Testis (tissue), 2 donors: ENCODE measurements around the gene GATA5.

Experiments
- POLR2A ChIP-seq: fragments of 450-650 bp; IDR thresholded peaks from one replicate; pipeline ENCODE4 v1.6.1; 2017; ENCODE audit warnings: antibody characterized with exemption, mild to moderate bottlenecking, moderate library complexity
- TF ChIP-seq, protein P1 (sequence below), 3 experiments: fragments of 450-650 bp in 2 of 3; fragments of 200-600 bp in 1 of 3; sonication (generic) in 1 of 3; IDR thresholded peaks; one replicate each; pipeline ENCODE4 v1.5.1; 2016 to 2019; ENCODE audit warnings: antibody characterized with exemption in 3 of 3, mild to moderate bottlenecking in 2 of 3, moderate library complexity in 1 of 3

- TF ChIP-seq, protein P1, sequence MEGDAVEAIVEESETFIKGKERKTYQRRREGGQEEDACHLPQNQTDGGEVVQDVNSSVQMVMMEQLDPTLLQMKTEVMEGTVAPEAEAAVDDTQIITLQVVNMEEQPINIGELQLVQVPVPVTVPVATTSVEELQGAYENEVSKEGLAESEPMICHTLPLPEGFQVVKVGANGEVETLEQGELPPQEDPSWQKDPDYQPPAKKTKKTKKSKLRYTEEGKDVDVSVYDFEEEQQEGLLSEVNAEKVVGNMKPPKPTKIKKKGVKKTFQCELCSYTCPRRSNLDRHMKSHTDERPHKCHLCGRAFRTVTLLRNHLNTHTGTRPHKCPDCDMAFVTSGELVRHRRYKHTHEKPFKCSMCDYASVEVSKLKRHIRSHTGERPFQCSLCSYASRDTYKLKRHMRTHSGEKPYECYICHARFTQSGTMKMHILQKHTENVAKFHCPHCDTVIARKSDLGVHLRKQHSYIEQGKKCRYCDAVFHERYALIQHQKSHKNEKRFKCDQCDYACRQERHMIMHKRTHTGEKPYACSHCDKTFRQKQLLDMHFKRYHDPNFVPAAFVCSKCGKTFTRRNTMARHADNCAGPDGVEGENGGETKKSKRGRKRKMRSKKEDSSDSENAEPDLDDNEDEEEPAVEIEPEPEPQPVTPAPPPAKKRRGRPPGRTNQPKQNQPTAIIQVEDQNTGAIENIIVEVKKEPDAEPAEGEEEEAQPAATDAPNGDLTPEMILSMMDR (IDR thresholded peaks at IDR 0.05), result no peak
- TF ChIP-seq POLR2A, result no peak
Observed at GRCh38 chr20:62505337-62506045, 29.7 kb upstream of the GATA5 start.
